ENCODE data around the gene MBTPS1. TPM values are rescaled to one million over a fixed set of nuclear protein-coding genes. Genes with fewer than 3 reads are reported as not detected.

Gene MBTPS1
- total and polyA plus RNA-seq, 10 of the 15 experiments (the other 5 are each of a cell fraction or from before 2014, with no cell fraction given), result 1.3 to 43.9 (median 35.2) TPM

DNA sequence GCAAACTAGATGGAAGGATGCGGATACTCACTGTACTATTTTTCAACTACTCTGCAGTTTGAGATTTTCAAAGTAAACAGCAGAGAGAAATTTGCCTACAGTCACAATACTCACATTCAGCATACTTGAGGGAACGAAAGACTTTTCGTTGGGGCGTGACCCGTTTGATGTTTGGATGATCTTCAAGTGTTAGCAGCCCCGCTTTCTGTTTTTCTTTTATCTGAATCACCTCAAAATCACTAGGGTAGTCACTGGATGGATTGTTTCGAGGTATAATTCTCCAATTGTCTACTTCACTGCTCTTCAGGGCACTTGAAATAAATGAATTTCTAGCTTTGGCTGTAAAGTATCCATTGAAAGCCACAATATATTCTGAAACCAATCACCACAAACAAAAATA is 17.8 kb downstream of the MBTPS1 start:
- in situ Hi-C loops (cut with MboI), result no loop called here
- Histone ChIP-seq H4K20me1 (ENCODE audit: control insufficient read depth, insufficient read depth) (peaks cover 1% of the 10 kb centered on the region; the same call in 1 of the 2 replicates), H3K9ac (ENCODE audit: control insufficient read depth, insufficient read depth, low read length) (no peak overlapping the region), H3K36me3 (ENCODE audit: control insufficient read depth in 2 of 2, insufficient read depth in 2 of 2, low read length in 1 of 2) (peaks cover 5 to 19% of the 10 kb centered on the region in 2 experiments), H3K4me3 (no peak overlapping the region), H3K4me2 (ENCODE audit: control insufficient read depth, insufficient read depth) (no peak overlapping the region), H3K79me2 (ENCODE audit: control insufficient read depth, insufficient read depth, low read length) (peaks cover 7% of the 10 kb centered on the region), H3K9me3 (replicated peaks; ENCODE audit: control insufficient read depth, insufficient read depth, low read length) (no peaks in the 10 kb centered on the region), H3K27me3 (replicated peaks in 1 of 2; ENCODE audit: control insufficient read depth in 2 of 2, insufficient read depth in 2 of 2, low read length in 1 of 2) (no peaks in the 10 kb centered on the region), H2AFZ (ENCODE audit: control insufficient read depth, low read depth, low read length) (no peak overlapping the region), H3K27ac (ENCODE audit: control insufficient read depth, insufficient read depth) (no peak overlapping the region), H3K4me1 (ENCODE audit: control insufficient read depth, insufficient read depth, low read length) (no peaks in the 10 kb centered on the region; the same call in 1 of the 2 replicates)
- ChIA-PET POLR2A (interaction anchor here (0.6 kb wide), 1 partner anchor 15 kb away, joined by 6 read pairs; no protein-coding TSS in a partner anchor), CTCF (interaction anchor here (1.3 kb wide), 1 partner anchor 15 kb away, joined by 6 read pairs; no protein-coding TSS in a partner anchor), RAD21 (ENCODE audit: unreplicated experiment) (no interaction called here), SMC1A (ENCODE audit: uncharacterized antibody, unreplicated experiment) (no interaction called here)
- BruUV-seq (replicated peaks), result no TSS peak
- 99% methylated on average over 7 of the region's 7 CpGs for WGBS (ENCODE audit: insufficient coverage, insufficient replicate concordance, low lambda C conversion rate, missing lambda C conversion rate)
- no peak for ATAC-seq
- FAIRE-seq, result no peak
- TF ChIP-seq CBFB (IDR thresholded peaks at IDR 0.05; ENCODE audit: low read depth) (no peak), CREB1 (IDR thresholded peaks at IDR 0.05; ENCODE audit: low read depth) (no peak), NR2F1 (conservative IDR thresholded peaks at IDR 0.05) (no peak), ZBED1 (IDR thresholded peaks at IDR 0.05; ENCODE audit: borderline replicate concordance) (no peak), IKZF1 (conservative IDR thresholded peaks at IDR 0.05) (no peak), STAT1 (conservative IDR thresholded peaks at IDR 0.05) (no peak), ETV6 (conservative IDR thresholded peaks at IDR 0.05 in 1 of 2, IDR thresholded peaks at IDR 0.05 in 1 of 2; ENCODE audit: borderline replicate concordance in 1 of 2, low read depth in 1 of 2) (no peak)
- TF ChIP-seq, protein P1, sequence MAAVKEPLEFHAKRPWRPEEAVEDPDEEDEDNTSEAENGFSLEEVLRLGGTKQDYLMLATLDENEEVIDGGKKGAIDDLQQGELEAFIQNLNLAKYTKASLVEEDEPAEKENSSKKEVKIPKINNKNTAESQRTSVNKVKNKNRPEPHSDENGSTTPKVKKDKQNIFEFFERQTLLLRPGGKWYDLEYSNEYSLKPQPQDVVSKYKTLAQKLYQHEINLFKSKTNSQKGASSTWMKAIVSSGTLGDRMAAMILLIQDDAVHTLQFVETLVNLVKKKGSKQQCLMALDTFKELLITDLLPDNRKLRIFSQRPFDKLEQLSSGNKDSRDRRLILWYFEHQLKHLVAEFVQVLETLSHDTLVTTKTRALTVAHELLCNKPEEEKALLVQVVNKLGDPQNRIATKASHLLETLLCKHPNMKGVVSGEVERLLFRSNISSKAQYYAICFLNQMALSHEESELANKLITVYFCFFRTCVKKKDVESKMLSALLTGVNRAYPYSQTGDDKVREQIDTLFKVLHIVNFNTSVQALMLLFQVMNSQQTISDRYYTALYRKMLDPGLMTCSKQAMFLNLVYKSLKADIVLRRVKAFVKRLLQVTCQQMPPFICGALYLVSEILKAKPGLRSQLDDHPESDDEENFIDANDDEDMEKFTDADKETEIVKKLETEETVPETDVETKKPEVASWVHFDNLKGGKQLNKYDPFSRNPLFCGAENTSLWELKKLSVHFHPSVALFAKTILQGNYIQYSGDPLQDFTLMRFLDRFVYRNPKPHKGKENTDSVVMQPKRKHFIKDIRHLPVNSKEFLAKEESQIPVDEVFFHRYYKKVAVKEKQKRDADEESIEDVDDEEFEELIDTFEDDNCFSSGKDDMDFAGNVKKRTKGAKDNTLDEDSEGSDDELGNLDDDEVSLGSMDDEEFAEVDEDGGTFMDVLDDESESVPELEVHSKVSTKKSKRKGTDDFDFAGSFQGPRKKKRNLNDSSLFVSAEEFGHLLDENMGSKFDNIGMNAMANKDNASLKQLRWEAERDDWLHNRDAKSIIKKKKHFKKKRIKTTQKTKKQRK (IDR thresholded peaks at IDR 0.05; ENCODE audit: low read depth, low read length), result no peak
- TF ChIP-seq, protein P2, sequence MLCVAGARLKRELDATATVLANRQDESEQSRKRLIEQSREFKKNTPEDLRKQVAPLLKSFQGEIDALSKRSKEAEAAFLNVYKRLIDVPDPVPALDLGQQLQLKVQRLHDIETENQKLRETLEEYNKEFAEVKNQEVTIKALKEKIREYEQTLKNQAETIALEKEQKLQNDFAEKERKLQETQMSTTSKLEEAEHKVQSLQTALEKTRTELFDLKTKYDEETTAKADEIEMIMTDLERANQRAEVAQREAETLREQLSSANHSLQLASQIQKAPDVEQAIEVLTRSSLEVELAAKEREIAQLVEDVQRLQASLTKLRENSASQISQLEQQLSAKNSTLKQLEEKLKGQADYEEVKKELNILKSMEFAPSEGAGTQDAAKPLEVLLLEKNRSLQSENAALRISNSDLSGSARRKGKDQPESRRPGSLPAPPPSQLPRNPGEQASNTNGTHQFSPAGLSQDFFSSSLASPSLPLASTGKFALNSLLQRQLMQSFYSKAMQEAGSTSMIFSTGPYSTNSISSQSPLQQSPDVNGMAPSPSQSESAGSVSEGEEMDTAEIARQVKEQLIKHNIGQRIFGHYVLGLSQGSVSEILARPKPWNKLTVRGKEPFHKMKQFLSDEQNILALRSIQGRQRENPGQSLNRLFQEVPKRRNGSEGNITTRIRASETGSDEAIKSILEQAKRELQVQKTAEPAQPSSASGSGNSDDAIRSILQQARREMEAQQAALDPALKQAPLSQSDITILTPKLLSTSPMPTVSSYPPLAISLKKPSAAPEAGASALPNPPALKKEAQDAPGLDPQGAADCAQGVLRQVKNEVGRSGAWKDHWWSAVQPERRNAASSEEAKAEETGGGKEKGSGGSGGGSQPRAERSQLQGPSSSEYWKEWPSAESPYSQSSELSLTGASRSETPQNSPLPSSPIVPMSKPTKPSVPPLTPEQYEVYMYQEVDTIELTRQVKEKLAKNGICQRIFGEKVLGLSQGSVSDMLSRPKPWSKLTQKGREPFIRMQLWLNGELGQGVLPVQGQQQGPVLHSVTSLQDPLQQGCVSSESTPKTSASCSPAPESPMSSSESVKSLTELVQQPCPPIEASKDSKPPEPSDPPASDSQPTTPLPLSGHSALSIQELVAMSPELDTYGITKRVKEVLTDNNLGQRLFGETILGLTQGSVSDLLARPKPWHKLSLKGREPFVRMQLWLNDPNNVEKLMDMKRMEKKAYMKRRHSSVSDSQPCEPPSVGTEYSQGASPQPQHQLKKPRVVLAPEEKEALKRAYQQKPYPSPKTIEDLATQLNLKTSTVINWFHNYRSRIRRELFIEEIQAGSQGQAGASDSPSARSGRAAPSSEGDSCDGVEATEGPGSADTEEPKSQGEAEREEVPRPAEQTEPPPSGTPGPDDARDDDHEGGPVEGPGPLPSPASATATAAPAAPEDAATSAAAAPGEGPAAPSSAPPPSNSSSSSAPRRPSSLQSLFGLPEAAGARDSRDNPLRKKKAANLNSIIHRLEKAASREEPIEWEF (IDR thresholded peaks at IDR 0.05; ENCODE audit: insufficient replicate concordance, low read depth, low read length), result no peak
- TF ChIP-seq, protein P3, sequence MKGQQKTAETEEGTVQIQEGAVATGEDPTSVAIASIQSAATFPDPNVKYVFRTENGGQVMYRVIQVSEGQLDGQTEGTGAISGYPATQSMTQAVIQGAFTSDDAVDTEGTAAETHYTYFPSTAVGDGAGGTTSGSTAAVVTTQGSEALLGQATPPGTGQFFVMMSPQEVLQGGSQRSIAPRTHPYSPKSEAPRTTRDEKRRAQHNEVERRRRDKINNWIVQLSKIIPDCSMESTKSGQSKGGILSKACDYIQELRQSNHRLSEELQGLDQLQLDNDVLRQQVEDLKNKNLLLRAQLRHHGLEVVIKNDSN (IDR thresholded peaks at IDR 0.05; ENCODE audit: borderline replicate concordance, extremely low read length, insufficient read depth, low read depth, low read length), result no peak
- intact Hi-C loops (cut with micrococcal nuclease; ENCODE audit: unreplicated experiment), result no loop called here
- no peak for DNase-seq (ENCODE audit: low read depth, low spot score)

All from GM12878 (cell line).